K562 (cell line): ENCODE results near the gene ZFP36. TPM values are rescaled to one million over a fixed set of nuclear protein-coding genes. Genes with fewer than 3 reads are reported as not detected.

ENCODE experiments used
- BCOR ChIP-seq: fragments of 450-650 bp; IDR thresholded peaks from 2 replicates; pipeline ENCODE4 v1.6.1; 2016
- CEBPB ChIP-seq: fragments of 450-650 bp; IDR thresholded peaks from 2 replicates; pipeline ENCODE4 v1.6.1; 2016; ENCODE audit warnings: missing genetic modification characterization, missing compliant biosample characterization
- EGR1 ChIP-seq: fragments of 450-650 bp; conservative IDR thresholded peaks from 2 replicates; pipeline ENCODE4 v1.6.1; 2017; ENCODE audit warnings: mild to moderate bottlenecking
- HDAC1 ChIP-seq, 2 experiments: fragments of 450-650 bp; IDR thresholded peaks; 2 replicates each; pipeline ENCODE4 v1.6.1; 2016 to 2017; ENCODE audit warnings: inconsistent platforms in 1 of 2, mild to moderate bottlenecking in 1 of 2, moderate library complexity in 1 of 2
- HNRNPK ChIP-seq: fragments of 200-400 bp; formaldehyde crosslinking; IDR thresholded peaks from one replicate; pipeline ENCODE4 v1.6.1; 2018; ENCODE audit warnings: mild to moderate bottlenecking, low read depth, low read length; ENCODE audit not compliant: poor library complexity, severe bottlenecking
- LARP7 ChIP-seq: fragments of 450-650 bp; IDR thresholded peaks from 2 replicates; pipeline ENCODE4 v1.6.1; 2016
- NCOA1 ChIP-seq: fragments of 450-650 bp; IDR thresholded peaks from 2 replicates; pipeline ENCODE4 v1.6.1; 2016; ENCODE audit warnings: low read depth
- NFXL1 ChIP-seq: fragments of 450-650 bp; formaldehyde crosslinking; IDR thresholded peaks from 2 replicates; pipeline ENCODE4 v1.4.0; 2021; ENCODE audit warnings: mild to moderate bottlenecking
- NRF1 ChIP-seq, 2 experiments: fragments of 450-650 bp; IDR thresholded peaks in 1 of 2; conservative IDR thresholded peaks in 1 of 2; 2 replicates each; pipeline ENCODE4 v1.6.1; 2014; ENCODE audit warnings: mild to moderate bottlenecking in 2 of 2
- POLR2A ChIP-seq: fragments of 450-650 bp; conservative IDR thresholded peaks from 2 replicates; pipeline ENCODE4 v1.6.1; 2016
- PYGO2 ChIP-seq: fragments of 450-650 bp; IDR thresholded peaks from 2 replicates; pipeline ENCODE4 v1.6.1; 2016; ENCODE audit warnings: mild to moderate bottlenecking, missing genetic modification characterization, moderate library complexity, missing compliant biosample characterization
- SRSF7 ChIP-seq: fragments of 200-400 bp; formaldehyde crosslinking; optimal IDR thresholded peaks from 2 replicates; pipeline ENCODE3; 2017; ENCODE audit warnings: mild to moderate bottlenecking, low read depth, low read length
- ZFP1 ChIP-seq: fragments of 450-650 bp; formaldehyde crosslinking; IDR thresholded peaks from 2 replicates; pipeline ENCODE4 v1.4.0; 2020; ENCODE audit warnings: mild to moderate bottlenecking, mixed read lengths
- ZNF696 ChIP-seq: fragments of 250-450 bp; sonication (Bioruptor Pico); conservative IDR thresholded peaks from 2 replicates; pipeline ENCODE4 v1.4.0; 2020; ENCODE audit warnings: mild to moderate bottlenecking, moderate library complexity
- ZNF707 ChIP-seq: fragments of 250-450 bp; sonication (Bioruptor Pico); conservative IDR thresholded peaks from 2 replicates; pipeline ENCODE4 v1.8.0; 2022; ENCODE audit warnings: inconsistent platforms, mild to moderate bottlenecking, moderate library complexity
- polyA plus RNA-seq, 8 experiments: library from polyadenylated mRNA; depleted of rRNA in 4 of 8; stranded (reverse) in 5 of 8; unstranded in 3 of 8; fragments of >200 nt; fragmentation: Nextera tagmentation in 2 of 8; fragmentation: Illumina TruSeq in 1 of 8; extraction: Ambion mirVana in 2 of 8; extraction: Trizol in 1 of 8; gene quantifications; 2 replicates each; pipeline versions ENCODE4 v1.2.1 to v1.2.3, GENCODE V29; 2011 to 2014; ENCODE audit warnings: inconsistent platforms in 1 of 8, missing spikeins in 1 of 8
- total RNA-seq, 7 experiments: library from RNA; depleted of rRNA in 6 of 7; stranded (reverse); fragments of >200 nt in 6 of 7; fragmentation: Illumina TruSeq in 2 of 7; extraction: Trizol in 2 of 7; gene quantifications; 2 replicates each; pipeline versions ENCODE4 v1.2.1 to v1.2.3, GENCODE V29; 2011 to 2021; ENCODE audit warnings: low replicate concordance in 1 of 7
- TF ChIP-seq, protein P1 (sequence below), 2 experiments: fragments of 450-650 bp in 1 of 2; IDR thresholded peaks; 2 replicates each; pipeline ENCODE4 v1.6.1; 2011 to 2017; ENCODE audit warnings: low read depth in 2 of 2, antibody characterized with exemption in 1 of 2, borderline replicate concordance in 1 of 2, low read length in 1 of 2, mild to moderate bottlenecking in 1 of 2, mixed read lengths in 1 of 2; ENCODE audit not compliant: control insufficient read depth in 1 of 2
- TF ChIP-seq, protein P2 (sequence below): fragments of 450-650 bp; formaldehyde crosslinking; IDR thresholded peaks from 2 replicates; pipeline ENCODE4 v1.4.0; 2020; ENCODE audit warnings: mild to moderate bottlenecking, mixed read lengths
- TF ChIP-seq, protein P3 (sequence below): fragments of 450-650 bp; formaldehyde crosslinking; IDR thresholded peaks from 2 replicates; pipeline ENCODE4 v1.4.0; 2020; ENCODE audit warnings: mild to moderate bottlenecking, moderate library complexity
- TF ChIP-seq, protein P4 (sequence below), 2 experiments: fragments of 200-800 bp in 1 of 2; sonication (Bioruptor generic) in 1 of 2; sonication (generic) in 1 of 2; formaldehyde crosslinking in 1 of 2; IDR thresholded peaks in 1 of 2; conservative IDR thresholded peaks in 1 of 2; 2 replicates each; pipeline versions ENCODE4 v1.5.0 to v1.6.1; 2016 to 2020; ENCODE audit warnings: missing compliant biosample characterization in 1 of 2, missing genetic modification characterization in 1 of 2, missing genetic modification reagents in 1 of 2
- TF ChIP-seq, protein P5 (sequence below): sonication (generic); formaldehyde crosslinking; IDR thresholded peaks from 2 replicates; pipeline ENCODE4 v1.9.0; 2022; ENCODE audit warnings: mild to moderate bottlenecking, missing genetic modification reagents

The ZFP36 gene
- total and polyA plus RNA-seq, 9 of the 15 experiments (the other 6 are each of a cell fraction or from before 2014, with no cell fraction given): 1.0 to 20.1 (median 3.5) TPM

DNA sequence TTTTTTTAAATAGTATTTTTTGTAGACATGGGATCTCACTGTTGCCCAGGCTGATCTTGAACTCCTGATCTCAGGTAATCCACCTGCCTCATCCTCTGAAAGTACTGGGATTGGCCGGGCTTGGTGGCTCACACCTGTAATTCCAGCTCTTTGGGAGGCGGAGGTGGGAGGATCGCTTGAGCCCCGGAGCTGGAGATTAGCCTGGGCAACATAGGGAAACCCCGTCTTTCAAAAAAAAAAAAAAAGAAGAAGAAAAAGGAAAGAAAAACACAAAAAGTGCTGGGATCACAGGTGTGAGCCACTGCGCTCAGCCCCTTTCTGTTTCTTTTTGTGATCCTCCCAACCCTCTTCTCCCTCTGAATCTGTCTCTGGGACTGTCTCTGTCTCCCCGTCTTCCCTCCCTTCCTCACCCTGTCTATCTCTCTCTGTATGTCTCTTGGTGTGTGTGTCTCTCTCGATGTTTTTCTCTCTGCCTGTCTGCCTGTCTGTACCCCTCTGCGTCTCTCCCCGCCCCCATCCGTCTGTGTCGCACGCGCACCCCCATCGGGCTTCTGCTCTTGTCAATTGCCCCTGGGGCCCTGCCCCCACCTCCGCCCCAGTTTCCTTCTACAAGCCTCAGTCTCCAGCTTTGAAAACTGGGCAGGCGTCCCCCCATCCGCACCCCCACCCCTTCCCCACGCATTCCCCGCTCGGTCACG, 540 bp upstream of the ZFP36 start (continued):
- TF ChIP-seq CEBPB (tag) (no peak), POLR2A (no peak), BCOR (0 out of 2 replicates have a peak, but pooled peaks have one; percentile 32), ZNF696 (CRISPR knock-in tag) (no peak), NFXL1 (no peak), HNRNPK (no peak), ZNF707 (CRISPR knock-in tag) (no peak), ZFP1 (no peak), NRF1 (conservative IDR thresholded peaks at IDR 0.05 in 1 of 2, IDR thresholded peaks at IDR 0.05 in 1 of 2) (peak; percentile 49 to 62; a peak in 2 of 4 replicates), LARP7 (peak; percentile 79; the same call in 1 of the 2 replicates), HDAC1 (IDR thresholded peaks at IDR 0.05) (peak in 1 of 2 experiments; percentile 69; a peak in 2 of 4 replicates), PYGO2 (tag) (no peak), SRSF7 (no peak), NCOA1 (0 out of 2 replicates have a peak, but pooled peaks have one; percentile 18), EGR1 (peak; percentile 44; the same call in 1 of the 2 replicates)
- TF ChIP-seq, protein P1, sequence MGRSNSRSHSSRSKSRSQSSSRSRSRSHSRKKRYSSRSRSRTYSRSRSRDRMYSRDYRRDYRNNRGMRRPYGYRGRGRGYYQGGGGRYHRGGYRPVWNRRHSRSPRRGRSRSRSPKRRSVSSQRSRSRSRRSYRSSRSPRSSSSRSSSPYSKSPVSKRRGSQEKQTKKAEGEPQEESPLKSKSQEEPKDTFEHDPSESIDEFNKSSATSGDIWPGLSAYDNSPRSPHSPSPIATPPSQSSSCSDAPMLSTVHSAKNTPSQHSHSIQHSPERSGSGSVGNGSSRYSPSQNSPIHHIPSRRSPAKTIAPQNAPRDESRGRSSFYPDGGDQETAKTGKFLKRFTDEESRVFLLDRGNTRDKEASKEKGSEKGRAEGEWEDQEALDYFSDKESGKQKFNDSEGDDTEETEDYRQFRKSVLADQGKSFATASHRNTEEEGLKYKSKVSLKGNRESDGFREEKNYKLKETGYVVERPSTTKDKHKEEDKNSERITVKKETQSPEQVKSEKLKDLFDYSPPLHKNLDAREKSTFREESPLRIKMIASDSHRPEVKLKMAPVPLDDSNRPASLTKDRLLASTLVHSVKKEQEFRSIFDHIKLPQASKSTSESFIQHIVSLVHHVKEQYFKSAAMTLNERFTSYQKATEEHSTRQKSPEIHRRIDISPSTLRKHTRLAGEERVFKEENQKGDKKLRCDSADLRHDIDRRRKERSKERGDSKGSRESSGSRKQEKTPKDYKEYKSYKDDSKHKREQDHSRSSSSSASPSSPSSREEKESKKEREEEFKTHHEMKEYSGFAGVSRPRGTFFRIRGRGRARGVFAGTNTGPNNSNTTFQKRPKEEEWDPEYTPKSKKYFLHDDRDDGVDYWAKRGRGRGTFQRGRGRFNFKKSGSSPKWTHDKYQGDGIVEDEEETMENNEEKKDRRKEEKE (IDR thresholded peaks at IDR 0.05; ENCODE audit: borderline replicate concordance in 1 of 2, control insufficient read depth in 1 of 2, low read depth in 2 of 2, low read length in 1 of 2): no peak
- TF ChIP-seq, protein P2, sequence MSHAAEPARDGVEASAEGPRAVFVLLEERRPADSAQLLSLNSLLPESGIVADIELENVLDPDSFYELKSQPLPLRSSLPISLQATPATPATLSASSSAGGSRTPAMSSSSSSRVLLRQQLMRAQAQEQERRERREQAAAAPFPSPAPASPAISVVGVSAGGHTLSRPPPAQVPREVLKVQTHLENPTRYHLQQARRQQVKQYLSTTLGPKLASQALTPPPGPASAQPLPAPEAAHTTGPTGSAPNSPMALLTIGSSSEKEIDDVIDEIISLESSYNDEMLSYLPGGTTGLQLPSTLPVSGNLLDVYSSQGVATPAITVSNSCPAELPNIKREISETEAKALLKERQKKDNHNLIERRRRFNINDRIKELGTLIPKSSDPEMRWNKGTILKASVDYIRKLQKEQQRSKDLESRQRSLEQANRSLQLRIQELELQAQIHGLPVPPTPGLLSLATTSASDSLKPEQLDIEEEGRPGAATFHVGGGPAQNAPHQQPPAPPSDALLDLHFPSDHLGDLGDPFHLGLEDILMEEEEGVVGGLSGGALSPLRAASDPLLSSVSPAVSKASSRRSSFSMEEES (CRISPR knock-in tag): no peak
- TF ChIP-seq, protein P3, sequence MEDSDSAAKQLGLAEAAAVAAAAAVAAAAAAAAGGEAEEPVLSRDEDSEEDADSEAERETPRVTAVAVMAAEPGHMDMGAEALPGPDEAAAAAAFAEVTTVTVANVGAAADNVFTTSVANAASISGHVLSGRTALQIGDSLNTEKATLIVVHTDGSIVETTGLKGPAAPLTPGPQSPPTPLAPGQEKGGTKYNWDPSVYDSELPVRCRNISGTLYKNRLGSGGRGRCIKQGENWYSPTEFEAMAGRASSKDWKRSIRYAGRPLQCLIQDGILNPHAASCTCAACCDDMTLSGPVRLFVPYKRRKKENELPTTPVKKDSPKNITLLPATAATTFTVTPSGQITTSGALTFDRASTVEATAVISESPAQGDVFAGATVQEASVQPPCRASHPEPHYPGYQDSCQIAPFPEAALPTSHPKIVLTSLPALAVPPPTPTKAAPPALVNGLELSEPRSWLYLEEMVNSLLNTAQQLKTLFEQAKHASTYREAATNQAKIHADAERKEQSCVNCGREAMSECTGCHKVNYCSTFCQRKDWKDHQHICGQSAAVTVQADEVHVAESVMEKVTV (CRISPR knock-in tag): no peak
- TF ChIP-seq, protein P4, sequence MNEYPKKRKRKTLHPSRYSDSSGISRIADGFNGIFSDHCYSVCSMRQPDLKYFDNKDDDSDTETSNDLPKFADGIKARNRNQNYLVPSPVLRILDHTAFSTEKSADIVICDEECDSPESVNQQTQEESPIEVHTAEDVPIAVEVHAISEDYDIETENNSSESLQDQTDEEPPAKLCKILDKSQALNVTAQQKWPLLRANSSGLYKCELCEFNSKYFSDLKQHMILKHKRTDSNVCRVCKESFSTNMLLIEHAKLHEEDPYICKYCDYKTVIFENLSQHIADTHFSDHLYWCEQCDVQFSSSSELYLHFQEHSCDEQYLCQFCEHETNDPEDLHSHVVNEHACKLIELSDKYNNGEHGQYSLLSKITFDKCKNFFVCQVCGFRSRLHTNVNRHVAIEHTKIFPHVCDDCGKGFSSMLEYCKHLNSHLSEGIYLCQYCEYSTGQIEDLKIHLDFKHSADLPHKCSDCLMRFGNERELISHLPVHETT (CRISPR knock-in tag; conservative IDR thresholded peaks at IDR 0.05 in 1 of 2, IDR thresholded peaks at IDR 0.05 in 1 of 2): no peak
- TF ChIP-seq, protein P5, sequence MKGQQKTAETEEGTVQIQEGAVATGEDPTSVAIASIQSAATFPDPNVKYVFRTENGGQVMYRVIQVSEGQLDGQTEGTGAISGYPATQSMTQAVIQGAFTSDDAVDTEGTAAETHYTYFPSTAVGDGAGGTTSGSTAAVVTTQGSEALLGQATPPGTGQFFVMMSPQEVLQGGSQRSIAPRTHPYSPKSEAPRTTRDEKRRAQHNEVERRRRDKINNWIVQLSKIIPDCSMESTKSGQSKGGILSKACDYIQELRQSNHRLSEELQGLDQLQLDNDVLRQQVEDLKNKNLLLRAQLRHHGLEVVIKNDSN: no peak
